ENCODE results near the gene CCN5.
"Not testable (repeated sequence)": the region's sequence is repeated elsewhere in the genome, so short reads cannot be mapped to it uniquely, and the experiment has no call there.

CCN5 gene

GRCh38 chr20:44714701-44715498 lies at the start of gene CCN5:
Gene CCN5 (plus strand): TSS chr20:44715369. CDS start chr20:44715391, 22 bp downstream.
- no peak within 1 kb of the TSS for H3K4me3 ChIP-seq (ENCODE audit: low read depth, low read length)
- TF ChIP-seq CTCF (IDR thresholded peaks at IDR 0.05; ENCODE audit: low read depth, low read length), result no peak

GRCh38 chr20:44666066-44666465 lies 49.1 kb upstream of the CCN5 start:
- TF ChIP-seq CTCF (IDR thresholded peaks at IDR 0.05; ENCODE audit: low read depth, low read length), result no peak
- H3K4me3 ChIP-seq (ENCODE audit: low read depth, low read length), result no peak overlapping the region

- not testable (repeated sequence) for H3K4me3 ChIP-seq (ENCODE audit: low read depth, low read length)
Observed at GRCh38 chr20:44670851-44671250, 44.3 kb upstream of the CCN5 start.

GRCh38 chr20:44671541-44671940 lies 43.6 kb upstream of the CCN5 start:
- not testable (repeated sequence) for H3K4me3 ChIP-seq (ENCODE audit: low read depth, low read length)

- H3K4me3 ChIP-seq (ENCODE audit: low read depth, low read length), result not testable (repeated sequence)
Observed at GRCh38 chr20:44672318-44672902, 42.8 kb upstream of the CCN5 start.

- H3K4me3 ChIP-seq (ENCODE audit: low read depth, low read length), result no peak overlapping the region
- TF ChIP-seq CTCF (IDR thresholded peaks at IDR 0.05; ENCODE audit: low read depth, low read length), result no peak
Observed at GRCh38 chr20:44678242-44678641, 36.9 kb upstream of the CCN5 start.

GRCh38 chr20:44678990-44679611 lies 36.1 kb upstream of the CCN5 start:
- no peak overlapping the region for H3K4me3 ChIP-seq (ENCODE audit: low read depth, low read length)
- no peak for TF ChIP-seq CTCF (IDR thresholded peaks at IDR 0.05; ENCODE audit: low read depth, low read length)

- no peak overlapping the region for H3K4me3 ChIP-seq (ENCODE audit: low read depth, low read length)
- TF ChIP-seq CTCF (IDR thresholded peaks at IDR 0.05; ENCODE audit: low read depth, low read length), result no peak
Observed at GRCh38 chr20:44681796-44682566, 33.2 kb upstream of the CCN5 start.

All from WI38 (cell line).